Panc1 (cell line): ENCODE measurements around the gene TMEM121B.

ENCODE experiments used
- CTCF ChIP-seq: fragments of 450-650 bp; IDR thresholded peaks from 2 replicates; pipeline ENCODE4 v1.5.1; 2017; ENCODE audit warnings: mild to moderate bottlenecking
- POLR2AphosphoS5 ChIP-seq: IDR thresholded peaks from 2 replicates; pipeline ENCODE4 v1.6.1; 2012; ENCODE audit warnings: mild to moderate bottlenecking, low read depth, low read length, moderate library complexity
- REST ChIP-seq, 2 experiments: IDR thresholded peaks; 2 replicates each; pipeline ENCODE4 v1.6.1; 2011 to 2012; ENCODE audit warnings: low read depth in 2 of 2, control low read depth in 1 of 2, low read length in 1 of 2, mild to moderate bottlenecking in 1 of 2, moderate library complexity in 1 of 2; ENCODE audit not compliant: insufficient read depth in 1 of 2
- SIN3A ChIP-seq: IDR thresholded peaks from 2 replicates; pipeline ENCODE4 v1.6.1; 2012; ENCODE audit warnings: low read depth, mild to moderate bottlenecking, low read length, moderate library complexity, borderline replicate concordance; ENCODE audit not compliant: insufficient read depth
- TCF7L2 ChIP-seq: IDR thresholded peaks from 2 replicates; pipeline ENCODE4 v1.6.1; 2011; ENCODE audit warnings: mild to moderate bottlenecking, low read depth, low read length, inconsistent platforms

GRCh38 chr22:17143826-17144225, 22.7 kb upstream of the TMEM121B start:
- TF ChIP-seq CTCF (no peak), REST (IDR thresholded peaks at IDR 0.05; ENCODE audit: insufficient read depth in 1 of 2, low read depth in 2 of 2, low read length in 1 of 2) (no peak), SIN3A (no peak), POLR2AphosphoS5 (no peak), TCF7L2 (no peak)
